Activated T-helper 1 cell treated with Interleukin-2 at 50 U/mL for 16 hours (primary cell): Measurements from ENCODE around the gene HSDL2.

ENCODE experiments used
- DNase-seq: peaks from one replicate; pipeline ENCODE4 v3.0.0-alpha.2; 2020; ENCODE audit warnings: low read depth

The HSDL2 gene

DNA sequence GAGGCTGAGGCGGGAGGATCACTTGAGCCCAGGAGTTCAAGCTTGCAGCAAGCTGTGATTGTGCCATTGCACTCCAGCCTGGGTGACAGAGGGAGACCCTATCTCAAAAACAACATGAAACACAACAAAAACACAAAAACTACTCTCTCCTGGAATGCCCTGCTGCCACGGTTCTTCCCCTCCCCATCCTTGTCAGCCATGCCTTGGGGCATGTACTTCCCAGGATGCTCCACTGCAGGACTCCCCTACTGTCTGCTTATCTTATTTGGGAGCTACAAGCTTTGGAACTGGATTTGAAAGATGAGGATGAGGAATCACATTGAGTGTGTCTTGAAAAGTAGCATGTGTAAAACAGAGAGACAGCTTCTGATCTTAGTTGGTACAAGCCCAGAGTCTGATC is 66.6 kb downstream of the HSDL2 start:
- DNase-seq: no peak

DNA sequence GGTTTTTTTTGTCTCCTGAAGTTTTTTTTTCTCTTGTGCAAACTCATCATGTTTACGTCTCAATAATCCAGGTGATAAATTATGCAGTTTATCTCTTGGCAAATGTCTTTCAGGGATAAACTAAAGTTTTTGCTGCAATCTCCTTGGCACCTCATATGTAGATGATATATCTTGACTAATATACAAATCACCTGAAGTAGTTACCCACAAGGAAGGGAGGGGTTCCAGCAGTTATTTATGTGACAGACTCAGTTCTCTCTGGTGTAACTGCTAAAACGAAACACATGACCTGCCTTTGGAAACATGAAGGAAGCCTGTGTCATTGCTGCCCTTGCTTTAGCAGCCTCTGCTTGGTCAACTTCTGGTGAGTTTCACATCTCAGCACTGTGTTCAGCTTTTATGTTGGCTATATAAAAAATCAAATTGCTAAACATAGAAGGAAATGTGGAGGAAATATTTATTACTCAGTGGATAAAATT is 67.4 kb downstream of the HSDL2 start:
- no peak for DNase-seq

DNA sequence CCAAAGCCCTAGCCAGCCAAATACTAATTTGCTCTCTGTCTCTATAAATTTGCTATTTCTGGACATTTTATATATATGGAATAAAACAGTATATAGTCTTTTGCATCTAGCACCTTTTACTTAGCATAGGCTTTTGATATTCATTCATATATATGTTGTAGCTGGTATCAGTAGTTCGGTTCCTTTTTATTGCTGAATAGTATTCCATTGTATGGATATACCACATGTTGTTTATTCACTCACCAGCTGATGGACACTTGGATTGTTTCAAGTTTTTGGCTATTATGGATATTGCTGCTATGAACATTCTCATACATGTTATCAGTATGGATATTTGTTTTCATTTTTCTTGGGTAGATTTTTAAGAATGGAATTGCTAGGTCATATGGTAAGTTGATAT is 82.9 kb downstream of the HSDL2 start:
- DNase-seq: no peak

DNA sequence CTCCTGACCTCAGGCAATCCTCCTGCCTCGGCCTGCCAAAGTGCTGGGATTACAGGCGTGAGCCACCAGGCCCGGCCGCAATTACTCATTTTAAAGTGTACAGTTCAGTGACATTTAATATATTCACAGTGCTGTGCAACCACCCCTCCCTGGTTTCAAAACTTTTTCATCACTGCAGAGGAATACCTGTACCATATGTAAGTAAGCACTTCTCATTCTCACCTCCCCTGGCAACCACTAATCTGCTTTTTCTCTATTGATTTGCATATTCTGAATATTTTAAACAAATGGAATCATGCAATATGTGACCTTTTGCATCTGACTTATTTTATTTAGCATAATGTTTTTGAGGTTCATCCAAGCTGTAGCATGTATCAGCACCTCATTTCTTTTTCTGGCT is 85.4 kb downstream of the HSDL2 start:
- no peak for DNase-seq

DNA sequence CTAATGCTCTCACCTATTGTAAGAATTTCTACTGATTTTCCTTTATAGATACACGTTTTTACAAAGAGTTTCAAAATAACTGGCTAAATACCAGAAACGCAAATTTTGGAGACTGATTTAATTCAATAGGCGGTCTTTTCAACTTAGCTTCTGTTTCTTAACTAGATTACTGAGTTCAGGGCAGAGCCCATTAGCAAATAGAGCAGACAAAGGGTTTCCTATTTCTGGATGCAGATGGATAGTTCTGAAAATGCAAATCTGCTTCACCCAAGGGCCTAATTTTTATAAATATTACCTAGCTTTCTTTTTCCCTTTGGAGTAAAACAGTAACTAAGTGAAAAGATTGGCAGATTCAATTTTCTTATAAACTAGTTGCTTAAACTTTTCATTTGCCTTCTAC is 93.1 kb downstream of the HSDL2 start:
- DNase-seq: no peak

DNA sequence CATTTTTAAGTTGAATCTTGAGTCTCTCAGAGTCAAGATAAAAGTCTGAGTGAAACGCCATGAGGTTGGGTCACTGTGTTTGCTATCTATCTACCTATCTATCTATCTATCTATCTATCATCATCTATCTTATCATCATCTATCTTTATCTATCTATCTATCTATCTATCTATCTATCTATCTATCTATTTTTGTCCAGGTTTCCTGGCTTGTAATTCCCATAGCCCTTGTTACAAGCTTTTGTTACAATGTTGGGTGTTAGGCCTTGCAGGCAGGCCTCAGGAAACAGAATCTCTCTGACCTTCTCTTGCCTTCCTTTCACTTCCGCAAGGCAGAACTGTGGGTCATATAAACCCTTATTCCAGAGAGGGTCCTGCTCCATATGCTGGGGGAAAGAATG is 94.1 kb downstream of the HSDL2 start:
- DNase-seq: no peak

DNA sequence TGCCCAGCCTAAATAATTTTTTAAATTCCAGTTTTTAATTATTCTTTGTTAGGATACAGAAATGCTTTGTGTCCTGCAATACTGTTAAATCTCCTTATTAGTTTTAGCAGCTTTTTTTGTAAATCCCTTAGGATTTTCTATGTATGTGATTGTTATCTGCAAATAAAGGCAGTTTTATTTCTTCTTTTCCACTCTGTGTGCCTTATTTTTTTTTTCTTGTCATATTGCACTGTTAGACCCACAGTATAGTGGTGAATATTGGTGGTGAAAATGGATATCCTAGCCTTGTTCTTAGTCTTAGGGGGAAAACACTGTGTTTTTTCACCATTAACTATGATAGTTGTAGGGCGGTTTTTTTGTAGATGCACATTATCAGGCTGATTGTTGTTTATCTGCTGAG is 95.4 kb downstream of the HSDL2 start:
- DNase-seq: no peak

DNA sequence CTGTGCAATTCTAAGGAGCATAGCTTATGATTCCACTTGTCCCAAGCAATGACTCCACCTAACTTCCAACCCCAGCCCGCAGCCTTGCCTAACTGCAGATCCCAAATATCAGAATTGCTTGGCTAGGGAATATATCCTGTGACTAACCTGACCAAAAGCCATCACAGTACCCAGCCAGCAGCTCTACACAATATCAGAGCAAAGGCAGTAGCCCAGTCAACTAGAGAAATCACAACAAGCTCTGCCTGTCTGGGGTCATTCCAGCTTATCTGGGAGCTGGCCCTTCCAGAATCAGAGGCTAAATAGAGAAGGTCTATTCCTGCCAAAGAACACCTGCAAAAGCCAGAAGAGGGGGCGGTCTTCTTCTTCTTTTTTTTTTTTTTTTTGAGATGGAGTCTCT is 97.4 kb downstream of the HSDL2 start:
- DNase-seq: no peak

DNA sequence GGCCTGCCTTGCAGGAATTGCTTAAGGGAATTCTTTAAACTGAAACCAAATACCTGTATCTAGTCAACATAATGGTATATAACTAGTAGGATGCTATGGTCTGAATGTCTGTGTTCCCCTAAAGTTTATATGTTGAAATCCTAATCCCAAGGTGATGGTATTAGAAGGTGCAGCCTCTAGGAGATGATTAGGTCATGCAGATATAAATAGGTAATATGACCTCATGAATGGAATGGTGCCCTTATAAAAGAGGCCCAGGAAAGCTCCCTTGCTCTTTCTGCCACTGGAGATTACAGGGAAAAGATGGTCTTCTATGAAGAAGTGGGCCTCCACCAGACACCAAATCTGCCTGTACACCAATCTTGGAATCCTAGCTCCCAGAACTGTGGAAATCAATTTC is 99.3 kb downstream of the HSDL2 start:
- DNase-seq: no peak

DNA sequence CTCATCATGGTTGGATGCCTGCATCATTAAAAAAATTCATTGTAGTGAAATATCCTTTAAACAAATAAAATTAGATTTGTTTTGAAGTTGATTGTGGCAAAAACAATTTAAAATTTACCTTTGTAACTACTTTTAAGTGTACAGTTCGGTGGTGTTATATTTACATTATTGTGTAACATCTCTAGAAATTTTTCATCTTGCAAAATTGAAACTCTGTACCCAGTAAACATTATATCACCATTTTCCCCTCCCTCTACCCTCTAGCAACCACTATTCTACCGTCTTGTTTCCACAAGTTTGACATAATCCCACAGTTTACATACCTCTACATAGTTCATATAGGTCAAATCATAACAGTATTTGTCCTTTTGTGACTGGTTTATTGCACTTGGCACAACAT is 104.7 kb downstream of the HSDL2 start:
- DNase-seq: no peak

DNA sequence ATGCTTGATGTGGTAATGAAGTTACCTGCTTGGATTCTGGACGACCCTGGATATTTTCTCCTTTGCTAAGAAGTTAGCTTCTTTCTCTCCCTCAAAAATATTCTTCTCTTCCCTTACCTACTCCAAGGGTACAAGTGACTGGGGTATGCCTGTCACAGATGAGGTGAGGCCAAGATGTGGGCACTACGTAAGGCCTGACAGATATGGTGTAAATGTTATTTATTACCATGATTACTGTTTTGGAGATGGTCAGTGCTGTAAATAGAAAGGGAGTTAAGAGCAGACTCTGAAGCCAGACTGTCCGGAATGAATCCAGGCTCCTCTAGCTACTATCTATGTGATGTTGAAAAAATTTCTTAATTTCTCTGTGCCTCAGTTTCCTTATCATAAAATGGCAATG is 105.7 kb downstream of the HSDL2 start:
- no peak for DNase-seq

DNA sequence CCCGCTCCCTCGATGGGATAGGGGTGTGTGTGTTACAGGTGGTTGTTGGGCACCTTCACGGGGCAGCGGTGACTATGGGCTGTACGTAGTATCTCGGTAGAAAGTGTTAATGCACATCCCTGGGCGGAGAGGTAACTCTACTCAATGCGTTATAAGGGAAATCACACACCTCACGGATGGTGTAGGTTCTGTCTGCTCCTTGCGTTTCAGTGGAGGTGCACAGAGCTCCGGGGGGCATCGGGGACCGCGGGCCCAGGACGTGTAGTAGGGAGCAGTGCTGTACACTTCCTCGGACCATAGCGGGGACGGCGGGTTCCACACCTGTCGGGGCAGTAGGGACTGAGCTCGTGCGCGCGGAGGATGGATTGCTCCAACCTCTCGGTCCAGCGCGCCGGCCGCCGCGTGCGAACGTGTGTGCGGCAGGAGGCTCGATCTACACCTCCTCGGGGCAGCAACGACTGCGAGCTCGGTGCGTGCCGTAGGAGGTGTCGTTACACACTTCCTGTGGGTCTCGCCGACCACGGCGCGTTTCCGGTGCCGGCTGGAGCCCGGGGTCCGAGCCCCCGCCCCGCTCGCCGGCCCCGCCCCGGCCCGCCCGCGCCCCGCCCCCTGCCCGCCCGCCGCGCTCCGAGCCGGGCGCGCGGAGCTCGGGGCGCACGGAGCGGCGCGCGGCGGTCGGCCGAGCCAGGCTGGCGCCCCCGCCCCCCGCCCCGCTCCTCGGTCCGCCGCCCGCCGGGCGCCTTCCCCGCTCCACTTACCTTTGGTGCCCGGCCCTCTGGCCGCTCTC is 106.5 kb downstream of the HSDL2 start, which contains the start of gene KIAA1958:
Gene KIAA1958 (plus strand): TSS at position 607 of the 787 bp plus-strand sequence. CDS start 87,254 bp downstream, outside the sequence.
- DNase-seq: peak; percentile 75

DNA sequence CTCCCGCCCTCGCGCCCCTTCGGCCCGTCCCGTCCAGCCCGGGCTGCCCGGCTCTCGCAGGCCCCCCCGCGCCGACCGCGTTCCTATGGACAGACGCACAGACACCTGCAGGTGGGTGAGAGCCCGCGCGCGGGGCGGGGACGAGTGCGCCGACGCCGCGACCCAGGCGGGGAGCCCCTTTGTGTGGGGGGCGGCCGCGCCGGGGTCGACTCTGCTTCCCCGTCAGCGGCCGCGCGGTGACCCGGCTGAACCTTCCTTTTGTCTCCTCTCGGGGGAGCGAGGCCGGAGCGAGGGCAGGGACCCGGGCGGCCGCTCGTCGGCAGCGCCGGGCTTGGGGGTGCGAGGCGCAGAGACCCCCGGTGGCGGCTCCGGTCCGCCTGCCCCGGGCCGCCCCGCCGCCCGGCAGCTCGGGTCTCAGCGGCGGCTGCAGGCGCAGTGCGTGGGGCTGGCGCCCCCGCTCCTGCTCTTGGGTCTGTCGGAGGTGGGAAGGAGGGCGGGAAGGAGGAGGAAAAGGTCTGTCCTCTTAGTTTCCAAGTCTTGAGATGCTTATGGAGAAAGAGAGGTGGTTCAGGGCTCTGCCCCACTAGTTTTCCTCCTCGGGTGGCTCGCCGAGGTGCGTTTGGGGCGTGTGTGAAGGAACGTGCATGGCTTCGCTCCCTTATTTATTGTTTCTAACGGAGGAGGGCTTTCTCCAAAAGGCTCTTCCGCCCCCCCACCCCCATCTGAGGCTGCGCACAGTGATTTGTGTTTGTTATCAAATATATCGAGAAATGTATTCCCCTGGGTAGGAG is 107.3 kb downstream of the HSDL2 start:
- DNase-seq: peak; percentile 16

DNA sequence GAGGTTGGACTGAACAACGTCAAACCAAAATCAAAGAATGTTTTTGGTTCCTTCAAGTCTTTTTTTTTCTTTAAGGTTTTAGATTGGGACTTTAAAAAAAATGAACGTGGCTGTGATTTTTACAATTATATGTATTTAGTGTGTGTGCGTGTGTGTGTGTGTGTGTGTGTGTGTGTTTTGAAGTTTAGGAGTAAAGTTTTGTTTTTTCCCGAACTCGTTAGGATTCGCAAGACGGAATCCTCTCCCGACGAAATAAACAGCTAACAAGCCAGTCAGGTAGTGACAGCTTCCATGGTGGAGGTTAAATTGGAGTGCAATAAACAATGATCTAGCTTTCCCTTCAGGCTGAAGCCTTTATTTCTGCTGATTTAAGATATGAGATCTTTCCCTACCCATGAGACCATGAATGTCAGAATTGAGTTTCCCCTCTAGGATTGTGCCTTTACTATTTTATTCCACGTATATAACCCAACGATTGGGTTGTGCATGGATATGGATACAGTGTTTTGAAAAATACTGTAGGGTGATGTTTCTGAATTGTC is 108.0 kb downstream of the HSDL2 start:
- no peak for DNase-seq

DNA sequence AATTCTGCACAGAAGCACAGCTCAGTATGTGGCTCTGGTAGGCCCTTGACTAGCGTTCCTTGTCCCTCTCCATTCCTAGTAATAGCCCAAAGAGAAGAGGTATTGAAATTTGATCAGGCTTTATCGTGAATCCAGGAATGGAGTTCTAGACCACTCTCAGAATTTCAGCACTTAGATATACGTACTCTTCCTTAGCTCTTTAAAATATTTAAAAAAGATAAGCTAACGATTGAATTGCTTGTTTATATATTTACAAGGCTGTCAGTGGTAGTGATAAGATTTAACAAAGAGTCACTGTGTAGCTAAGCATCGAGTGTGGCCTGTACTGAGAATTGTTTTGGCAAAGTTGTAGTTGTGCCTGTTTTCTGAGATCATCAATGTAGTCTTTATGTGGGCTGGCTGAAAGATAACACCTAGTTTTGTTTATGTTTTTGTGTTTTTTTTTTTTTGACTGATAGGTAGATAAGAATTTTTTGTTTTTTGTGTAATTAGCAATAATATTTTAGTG is 109.2 kb downstream of the HSDL2 start:
- DNase-seq: no peak

DNA sequence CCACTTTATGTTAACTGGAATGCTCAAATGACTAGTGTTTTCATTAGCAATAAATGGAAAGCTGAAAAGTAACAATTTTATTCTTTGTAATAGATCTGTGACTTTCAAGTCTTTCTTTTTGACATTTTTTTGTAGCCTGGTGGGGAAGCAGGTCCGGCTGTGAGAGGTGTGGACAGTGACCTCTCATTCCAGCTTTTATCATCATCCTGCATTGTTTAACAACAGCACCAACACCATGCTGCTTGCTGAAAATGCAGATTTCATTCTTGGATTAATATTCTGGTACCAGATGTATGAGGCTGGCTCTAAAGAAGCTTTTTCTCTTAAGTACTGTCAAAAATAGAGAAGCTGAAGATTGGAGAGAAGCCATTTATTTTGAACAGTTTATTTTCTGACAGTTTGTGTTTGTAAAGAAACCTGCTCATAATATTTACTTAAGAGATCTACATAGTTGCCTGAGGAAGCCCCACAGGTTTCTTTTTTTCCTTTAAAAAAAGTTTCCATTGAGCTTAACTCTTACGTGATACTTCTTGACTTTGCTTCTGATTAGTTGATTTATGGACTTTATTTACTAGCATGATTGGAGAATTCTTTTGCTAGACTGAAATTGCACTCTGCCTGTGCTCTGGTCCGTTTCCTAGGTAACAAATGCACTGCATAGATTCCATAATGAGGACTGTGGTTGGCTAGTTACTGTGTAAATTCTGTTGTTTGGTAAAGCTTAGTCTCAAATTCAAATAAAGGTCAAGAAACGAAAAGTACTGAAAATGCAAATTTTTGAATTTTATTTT is 110.2 kb downstream of the HSDL2 start:
- no peak for DNase-seq

DNA sequence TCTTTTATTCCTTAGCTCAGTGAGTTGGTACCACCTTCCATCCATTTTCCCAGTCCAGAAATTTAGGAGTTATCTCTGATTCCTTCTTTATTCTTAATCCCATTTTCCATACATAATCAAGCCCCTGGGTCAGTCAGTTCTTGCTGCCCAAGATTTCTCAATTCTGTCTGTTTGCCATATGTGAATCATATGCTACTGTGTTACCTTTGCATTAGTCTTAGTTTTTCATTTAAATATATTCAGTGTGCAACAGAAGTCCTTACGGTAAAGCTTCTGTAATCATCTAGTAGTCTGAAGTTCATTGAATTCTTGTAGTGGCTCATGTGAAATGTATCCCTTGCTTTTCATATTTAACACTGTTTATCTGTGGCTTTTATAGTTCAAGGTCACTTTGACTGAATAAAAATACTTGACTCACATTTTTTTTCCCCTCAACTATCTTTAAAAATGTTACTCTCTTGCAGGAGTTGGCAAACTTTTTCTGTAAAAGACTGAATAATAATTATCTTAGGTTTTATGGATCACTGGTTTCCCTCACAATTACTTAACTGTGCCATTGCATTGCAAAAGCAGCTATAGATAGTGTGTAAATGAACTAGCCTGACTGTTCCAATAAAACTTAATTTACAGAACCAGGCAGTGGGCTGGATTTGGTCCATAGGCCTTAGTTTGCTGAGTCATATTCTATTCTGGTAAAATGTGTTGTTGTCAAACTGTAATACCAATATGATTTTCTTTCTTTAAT is 113.7 kb downstream of the HSDL2 start:
- no peak for DNase-seq

DNA sequence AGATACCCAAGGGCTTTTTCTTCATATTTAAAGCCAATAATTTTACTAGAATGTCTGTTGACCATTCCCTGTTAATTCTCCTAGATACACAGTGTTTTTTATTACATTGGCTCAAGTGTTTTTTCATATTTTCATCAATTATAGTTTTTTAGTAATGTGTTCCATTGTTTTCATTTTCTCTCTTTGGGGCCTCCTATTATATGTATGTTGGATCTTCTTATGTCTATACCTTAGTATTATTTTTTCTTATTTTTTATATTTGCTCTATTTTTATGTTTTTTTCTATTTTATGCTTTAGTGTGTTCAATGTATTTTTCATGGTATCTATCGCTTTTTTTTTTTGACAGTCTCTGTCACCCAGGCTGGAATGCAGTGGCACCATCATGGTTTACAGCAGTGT is 114.2 kb downstream of the HSDL2 start:
- DNase-seq: no peak

DNA sequence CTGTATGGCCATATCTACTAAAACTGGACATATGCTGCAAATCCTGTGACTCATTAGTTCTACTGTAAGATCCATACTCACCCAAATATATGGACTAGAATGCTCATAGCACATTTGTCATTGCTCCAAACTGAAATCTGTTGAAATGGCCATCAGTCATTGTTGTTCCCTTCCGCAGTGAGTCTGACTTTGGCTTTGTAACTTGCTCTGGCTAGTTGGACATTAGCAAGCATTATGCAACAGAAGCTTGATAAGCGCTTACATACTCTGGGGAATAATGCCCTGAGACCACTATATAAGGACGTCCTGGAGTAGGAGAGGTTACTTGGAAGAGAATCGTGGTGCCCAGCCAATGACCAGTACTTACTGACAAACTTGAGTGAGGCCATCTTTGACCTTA is 115.7 kb downstream of the HSDL2 start:
- no peak for DNase-seq

DNA sequence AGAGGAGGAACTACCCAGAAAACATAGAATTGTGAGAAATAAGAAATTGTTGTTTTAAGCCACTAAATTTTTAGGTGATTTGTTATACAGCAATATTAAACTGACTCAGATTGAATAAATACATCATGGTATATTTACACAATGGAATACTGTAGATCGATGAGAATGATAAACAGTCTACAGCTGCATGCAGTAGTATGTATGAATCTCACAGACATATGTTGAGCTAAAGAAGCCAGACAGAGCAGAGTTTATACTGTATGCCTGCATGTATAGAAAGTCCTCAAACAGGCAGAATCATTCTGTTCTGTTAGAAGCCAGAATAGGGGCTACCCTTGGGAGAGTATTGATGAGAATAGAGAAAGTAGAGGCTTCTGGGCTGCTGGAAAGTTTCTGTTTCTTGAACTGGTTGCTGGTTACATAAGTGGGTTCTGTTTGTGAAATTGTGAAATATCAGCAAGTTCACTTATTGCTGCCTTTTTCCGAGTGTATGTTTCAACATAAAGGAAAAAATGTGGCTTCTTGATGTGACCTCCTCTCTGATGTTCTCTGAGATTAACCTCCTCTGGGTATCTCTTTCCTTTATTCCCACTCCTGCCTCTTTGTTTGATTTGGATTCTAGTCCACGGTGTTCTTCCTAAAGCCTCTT is 116.3 kb downstream of the HSDL2 start:
- DNase-seq: no peak

DNA sequence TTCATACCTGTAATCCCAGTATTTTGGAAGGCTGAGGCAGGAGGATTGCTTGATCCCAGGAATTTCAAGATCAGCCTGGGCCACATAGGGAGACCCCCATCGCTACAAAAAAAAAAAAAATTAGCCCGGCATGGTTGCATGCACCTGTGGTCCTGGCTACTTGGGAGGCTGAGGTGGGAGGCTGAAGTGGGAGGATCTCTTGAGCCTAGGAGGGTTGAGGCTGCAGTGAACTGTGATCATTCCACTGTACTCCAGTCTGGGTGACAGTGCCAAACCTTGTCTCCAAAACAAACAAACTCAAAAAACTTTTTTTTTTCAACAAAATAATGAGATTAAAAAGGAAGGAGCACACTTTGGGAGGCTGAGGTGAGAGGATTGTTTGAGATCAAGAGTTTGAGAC is 120.9 kb downstream of the HSDL2 start:
- DNase-seq: no peak
